NCI-H1694 treated with DMSO at 0.1 percent for 48 hours (cell line): ENCODE data around the gene MTIF3.
"Not testable (repeated sequence)": the region's sequence is repeated elsewhere in the genome, so short reads cannot be mapped to it uniquely, and the experiment has no call there.

Experiments used
- DNase-seq: peaks from one replicate; lab custom pipeline; 2025; lab: John Stamatoyannopoulos, UW

The MTIF3 gene

DNA sequence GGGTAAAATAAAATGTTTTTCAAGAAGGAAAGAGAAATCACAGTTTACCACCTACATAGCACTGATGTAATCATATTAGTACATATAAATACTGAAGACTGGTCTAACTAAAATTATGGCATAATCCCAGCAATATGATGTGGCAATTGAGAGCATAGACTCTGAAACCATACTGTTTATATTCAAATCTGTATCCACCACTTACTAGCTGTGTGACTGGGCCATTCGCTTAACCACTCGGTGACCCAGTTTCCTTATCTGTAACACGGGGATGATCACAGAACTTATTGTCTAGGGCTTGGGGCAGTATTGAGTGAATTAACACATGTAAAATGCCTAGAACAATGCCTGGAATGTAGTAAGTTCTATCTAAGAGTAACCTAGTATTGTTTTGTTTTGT, 39.0 kb downstream of the MTIF3 start:
- no peak for DNase-seq

GRCh38 chr13:27409013-27409412, 41.4 kb downstream of the MTIF3 start:
- no peak for DNase-seq

DNA sequence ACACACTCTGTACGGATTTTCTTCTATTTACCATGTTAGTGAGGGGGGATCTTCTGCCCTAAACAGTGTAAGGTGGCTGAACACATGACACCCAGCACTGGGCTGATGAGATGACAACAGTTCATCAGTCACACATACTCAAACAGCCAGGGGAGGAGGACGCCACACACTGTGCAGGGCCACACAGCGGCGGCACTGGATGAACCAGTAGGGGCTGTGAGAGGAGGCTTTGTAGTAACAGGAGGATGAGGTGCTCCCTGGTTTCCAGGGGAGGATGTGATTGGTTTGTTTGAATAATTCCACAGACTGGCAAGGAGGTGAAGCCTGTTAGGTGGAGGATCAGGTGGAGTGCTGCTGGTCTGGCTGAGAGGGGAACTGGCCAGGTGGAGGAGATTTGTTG, 42.3 kb downstream of the MTIF3 start:
- DNase-seq = no peak

DNA sequence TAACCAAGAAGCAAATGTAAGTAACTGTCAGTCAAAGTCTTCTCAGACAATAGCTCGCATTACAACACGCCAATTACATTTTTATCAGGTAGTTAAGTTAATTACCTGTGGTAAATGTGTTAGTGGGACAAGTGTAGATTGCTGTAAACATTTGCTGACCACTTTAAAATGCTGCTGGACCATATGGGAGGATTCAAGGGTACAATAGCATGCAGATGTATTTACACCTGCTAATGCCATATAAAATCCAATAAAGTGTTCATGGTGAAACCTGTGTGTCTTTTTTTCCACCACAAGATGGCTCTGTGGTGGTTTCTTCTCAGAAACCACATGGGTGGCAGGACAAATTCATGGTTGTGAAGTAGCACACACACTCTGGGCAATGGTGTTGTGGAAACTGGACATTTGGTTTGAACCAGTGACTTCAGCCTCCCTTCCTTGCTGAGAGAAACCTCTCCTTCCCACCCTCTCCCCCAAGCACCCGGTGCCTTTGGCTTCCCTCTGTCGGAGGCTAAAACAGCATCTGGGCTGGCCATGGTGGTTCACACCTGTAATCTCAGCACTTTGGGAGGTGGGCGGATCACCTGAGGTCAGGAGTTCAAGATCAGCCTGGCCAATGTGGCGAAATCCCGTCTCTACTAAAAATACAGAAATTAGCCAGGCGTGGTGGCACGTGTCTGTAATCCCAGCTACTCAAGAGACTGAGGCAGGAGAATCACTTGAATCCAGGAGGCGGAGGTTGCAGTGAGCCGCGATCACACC, 44.0 kb downstream of the MTIF3 start:
- DNase-seq = peak; percentile 49

DNA sequence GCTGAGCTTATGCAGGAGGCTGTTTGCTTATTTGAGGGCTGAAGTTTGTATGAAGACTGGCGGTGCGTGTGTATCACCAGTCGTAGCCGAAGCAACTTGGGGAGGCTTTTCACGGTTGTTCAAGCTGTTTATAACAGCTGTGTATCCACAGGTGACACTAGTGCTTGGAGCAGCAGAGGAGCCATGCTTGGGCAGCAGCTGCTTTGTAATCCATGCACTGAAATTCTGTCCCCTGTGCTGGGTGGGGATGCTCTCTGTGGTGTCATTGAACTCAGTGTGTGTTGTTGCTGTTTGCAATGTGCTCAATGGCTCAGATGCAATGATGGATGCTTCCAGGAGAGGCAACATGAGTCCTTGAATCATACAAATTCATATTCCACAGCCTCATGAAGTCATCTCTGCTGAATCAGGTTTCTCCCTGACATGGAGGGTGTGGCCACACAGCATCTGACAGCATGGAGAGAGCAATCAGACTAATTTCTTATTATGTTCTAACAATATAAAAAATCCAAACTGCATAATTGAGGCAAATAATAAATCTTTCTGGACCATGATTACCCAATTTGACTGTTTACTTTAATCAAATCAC, 44.7 kb downstream of the MTIF3 start:
- no peak for DNase-seq

DNA sequence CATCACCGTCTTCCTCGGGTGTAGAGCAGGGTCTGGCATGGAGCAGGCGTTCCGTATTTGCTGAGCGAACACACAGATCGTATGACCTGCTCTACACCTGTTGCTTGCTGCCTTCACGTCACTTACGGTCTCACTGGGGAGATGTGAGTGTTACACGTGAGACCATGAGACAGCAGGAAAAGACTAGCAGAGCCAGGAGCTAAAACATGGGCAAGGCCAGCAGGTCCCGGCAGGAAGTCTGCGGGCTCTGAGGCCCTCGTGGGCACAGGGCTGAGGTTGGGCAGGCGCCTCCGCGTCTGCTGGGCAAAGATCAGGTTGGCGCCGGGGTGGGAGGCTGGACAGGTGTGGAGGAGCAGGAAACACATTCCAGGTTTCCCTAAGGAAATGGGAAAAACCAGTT, 45.7 kb downstream of the MTIF3 start:
- no peak for DNase-seq

- DNase-seq = no peak
Observed at GRCh38 chr13:27403727-27404385, 46.5 kb downstream of the MTIF3 start.

- no peak for DNase-seq
Observed at GRCh38 chr13:27403203-27403678, 47.1 kb downstream of the MTIF3 start.

GRCh38 chr13:27401210-27401609, 49.2 kb downstream of the MTIF3 start:
- no peak for DNase-seq

DNA sequence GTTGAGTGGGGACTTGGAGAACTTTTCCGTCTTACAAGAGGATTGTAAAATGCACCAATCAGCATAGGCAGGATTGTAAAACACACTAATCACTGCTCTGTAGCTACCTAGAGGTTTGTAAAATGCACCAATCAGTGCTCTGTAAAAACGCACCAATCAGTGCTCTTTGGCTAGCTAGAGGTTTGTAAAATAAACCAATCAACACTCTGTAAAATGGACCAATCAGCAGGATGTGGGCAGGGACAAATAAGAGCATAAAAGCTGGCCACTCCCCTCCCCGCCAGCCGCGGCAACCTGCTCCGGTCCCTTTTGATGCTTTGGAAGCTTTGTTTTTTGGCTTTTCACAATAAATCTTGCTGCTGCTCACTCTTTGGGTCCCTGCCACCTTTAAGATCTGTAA, 50.0 kb downstream of the MTIF3 start:
- not testable (repeated sequence) for DNase-seq

GRCh38 chr13:27398360-27398759, 52.0 kb downstream of the MTIF3 start:
- DNase-seq = no peak

DNA sequence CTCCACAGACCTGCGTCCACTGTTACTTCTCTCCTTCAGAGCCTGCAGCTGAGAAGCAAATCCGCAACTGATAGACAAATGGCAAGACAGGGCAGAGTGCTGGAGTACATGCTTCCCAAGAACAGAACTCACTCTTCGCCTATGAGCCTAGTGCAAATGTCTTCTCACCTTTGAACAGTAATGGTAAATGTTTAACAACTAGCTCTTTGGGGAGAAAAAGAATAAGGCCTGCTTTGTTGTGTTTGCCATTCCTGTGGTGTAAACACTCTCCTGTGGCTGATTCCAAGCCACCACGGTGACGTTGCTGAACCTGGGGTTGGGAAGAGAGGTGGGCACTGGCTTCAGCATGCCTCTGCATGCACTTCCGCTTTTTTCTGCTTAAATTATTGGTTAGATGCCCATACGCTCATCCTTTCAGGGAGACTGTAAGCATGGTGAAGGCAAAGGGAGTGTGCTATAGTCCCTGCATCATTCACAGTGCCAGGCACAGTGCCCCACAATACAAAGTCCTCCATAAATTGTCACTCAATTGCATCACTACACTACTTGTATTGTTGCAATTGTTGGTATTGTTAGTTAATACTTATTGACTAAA, 54.0 kb downstream of the MTIF3 start:
- DNase-seq = no peak

DNA sequence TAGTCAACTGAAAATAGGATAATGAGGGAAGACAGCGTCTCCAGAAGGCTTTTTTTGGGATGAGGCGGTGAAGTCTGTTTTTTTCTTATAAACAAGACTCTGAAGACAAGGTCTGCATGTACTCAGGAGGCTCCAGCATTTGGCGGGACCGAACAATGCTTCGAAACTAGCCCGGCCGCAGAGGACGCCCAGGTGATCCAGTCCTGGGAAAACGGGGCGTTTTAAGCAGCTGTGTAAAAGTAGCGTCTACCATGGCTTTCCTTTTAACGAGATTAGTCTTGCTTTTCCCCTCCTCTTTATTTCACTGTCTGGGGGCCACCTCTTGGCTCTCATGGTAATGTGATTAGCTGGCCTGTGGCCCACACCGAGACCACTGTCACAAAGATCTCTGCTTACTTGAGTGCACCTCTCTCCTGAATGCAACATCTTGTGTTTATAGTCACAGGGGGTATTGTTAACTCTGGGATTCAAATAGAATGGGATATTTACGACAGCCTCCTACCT, 55.3 kb downstream of the MTIF3 start:
- no peak for DNase-seq

- DNase-seq = no peak
Observed at GRCh38 chr13:27393101-27393500, 57.3 kb downstream of the MTIF3 start.

- DNase-seq = no peak
Observed at GRCh38 chr13:27391471-27391870, 58.9 kb downstream of the MTIF3 start.

GRCh38 chr13:27389891-27390290, 60.5 kb downstream of the MTIF3 start:
- no peak for DNase-seq

GRCh38 chr13:27388241-27388640, 62.1 kb downstream of the MTIF3 start:
- DNase-seq = no peak
